ENCODE data around the gene ADIG.
"Not testable (repeated sequence)": the region's sequence is repeated elsewhere in the genome, so short reads cannot be mapped to it uniquely, and the experiment has no call there.

ADIG gene

GRCh38 chr20:38573413-38573812, 7.6 kb upstream of the ADIG start:
- DNase-seq, result peak; percentile 30 to 33

- no peak for DNase-seq
Observed at GRCh38 chr20:38579219-38579910, 1.6 kb upstream of the ADIG start.

- no peak for DNase-seq
Observed at GRCh38 chr20:38579921-38580320, 1.1 kb upstream of the ADIG start.

- DNase-seq, result peak in 1 of 2 donors; percentile 4
Observed at GRCh38 chr20:38581830-38582358, 897 bp downstream of the ADIG start.

GRCh38 chr20:38583306-38583705, 2.3 kb downstream of the ADIG start:
- DNase-seq, result no peak

- no peak for DNase-seq
Observed at GRCh38 chr20:38584099-38584763, 3.2 kb downstream of the ADIG start.

- no peak for DNase-seq
Observed at GRCh38 chr20:38585404-38586180, 4.6 kb downstream of the ADIG start.

GRCh38 chr20:38586181-38586525, 5.2 kb downstream of the ADIG start:
- DNase-seq, result no peak

GRCh38 chr20:38588303-38588702, 7.3 kb downstream of the ADIG start:
- no peak for DNase-seq

- no peak for DNase-seq
Observed at GRCh38 chr20:38589351-38589750, 8.4 kb downstream of the ADIG start.

- no peak for DNase-seq
Observed at GRCh38 chr20:38589967-38590675, 9.1 kb downstream of the ADIG start.

GRCh38 chr20:38590676-38591473, 9.9 kb downstream of the ADIG start:
- DNase-seq, result no peak

GRCh38 chr20:38591474-38592410, 10.7 kb downstream of the ADIG start:
- DNase-seq, result no peak

GRCh38 chr20:38592411-38592790, 11.4 kb downstream of the ADIG start:
- not testable (repeated sequence) for DNase-seq

- not testable (repeated sequence) for DNase-seq
Observed at GRCh38 chr20:38594281-38594680, 13.3 kb downstream of the ADIG start.

GRCh38 chr20:38595886-38596285, 14.9 kb downstream of the ADIG start:
- not testable (repeated sequence) for DNase-seq

GRCh38 chr20:38599410-38599882, 18.4 kb downstream of the ADIG start:
- no peak for DNase-seq

GRCh38 chr20:38600057-38600456, 19.1 kb downstream of the ADIG start:
- no peak for DNase-seq

GRCh38 chr20:38601216-38602184, 20.5 kb downstream of the ADIG start, which contains the start of gene ARHGAP40:
ARHGAP40 (plus strand) TSS chr20:38601809.
- peak in 1 of 2 donors; percentile 4 for DNase-seq

Data from inflammatory macrophage (primary cell).